Measurements from ENCODE around the gene OR52N5.

The OR52N5 gene

DNA sequence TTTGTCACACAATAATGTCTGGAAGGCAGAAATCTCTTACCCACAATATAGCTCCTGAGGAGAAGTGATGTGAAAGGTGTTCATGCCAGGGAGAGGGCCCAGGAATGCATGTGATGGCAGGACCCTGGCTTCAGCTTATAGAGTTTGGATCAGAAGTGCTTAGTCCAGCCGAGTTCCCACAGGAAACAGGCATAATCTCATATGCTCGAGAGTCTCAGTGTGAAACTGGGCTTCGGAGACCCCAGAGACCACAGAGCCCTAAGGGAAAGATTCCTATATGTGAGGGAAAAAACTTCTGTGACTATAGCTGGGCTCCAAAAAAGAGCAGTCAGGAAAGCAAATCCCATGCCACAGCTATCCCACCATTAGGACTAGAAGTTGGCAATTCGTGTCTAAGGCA, at the start of gene OR52N5:
TSS of gene OR52N5 (minus strand) at position 101 of the 400 bp plus-strand sequence. CDS start 4,721 bp downstream, outside the sequence.
- no peak for DNase-seq

DNA sequence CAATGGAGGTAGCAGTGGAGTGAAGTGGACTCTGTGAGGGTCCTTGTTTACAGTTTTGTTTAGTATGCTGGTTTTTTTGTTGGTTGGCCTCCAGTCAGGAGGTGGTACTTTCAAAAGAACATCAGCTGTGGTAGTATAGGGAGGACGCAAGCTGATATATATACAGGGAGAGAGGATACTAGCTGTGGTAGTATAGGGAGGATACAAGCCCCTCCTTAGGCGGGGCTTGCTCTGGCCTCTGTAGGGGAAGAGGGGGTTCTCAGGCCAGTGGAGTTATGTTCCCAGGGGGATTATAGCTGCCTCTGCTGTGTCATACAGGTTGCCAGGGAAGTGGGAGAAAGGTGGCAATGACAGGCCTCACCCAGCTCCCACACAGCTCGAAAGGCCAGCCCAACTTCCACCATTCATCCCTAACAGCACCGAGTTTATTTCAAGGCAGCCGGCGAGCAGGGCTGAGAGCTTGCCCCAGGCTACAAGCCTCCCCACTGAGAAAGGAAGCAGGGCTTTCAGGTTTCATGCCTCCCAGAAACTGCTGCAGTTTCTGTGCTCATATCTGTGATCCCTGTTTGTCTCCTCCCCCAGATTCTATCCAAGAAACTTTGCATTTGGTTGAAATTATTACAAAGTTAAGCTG, 48.2 kb upstream of the OR52N5 start:
- DNase-seq, result no peak

DNA sequence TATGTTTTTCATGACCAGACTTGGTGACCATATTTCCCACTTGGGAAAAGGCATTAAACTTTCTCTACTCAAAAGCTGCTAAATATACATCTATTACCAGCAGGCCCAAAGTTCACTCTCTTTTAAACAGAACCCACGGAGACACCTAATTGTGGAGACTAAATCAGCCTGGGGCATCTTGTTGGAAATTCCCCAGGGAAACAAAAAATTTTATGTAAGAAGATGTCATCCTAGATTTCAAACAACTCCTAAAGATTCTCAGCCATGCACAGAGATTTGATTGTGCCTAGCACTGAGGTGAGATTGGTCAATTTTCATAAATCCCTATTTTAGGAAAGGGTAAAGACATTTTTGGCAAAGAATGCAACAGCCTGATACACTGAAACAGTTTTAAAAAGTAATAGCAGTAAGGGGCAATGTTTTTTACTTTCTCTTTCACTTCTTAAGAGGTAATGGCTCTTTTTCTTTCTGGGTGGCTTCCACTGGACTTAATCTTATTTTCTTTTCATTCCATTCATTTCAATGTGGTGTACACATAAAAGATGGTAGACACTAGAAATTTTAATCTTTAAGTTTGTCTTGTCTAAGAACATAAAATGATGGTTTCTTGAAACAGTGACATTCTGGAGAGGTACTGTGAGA, 35.2 kb upstream of the OR52N5 start:
- no peak for DNase-seq

DNA sequence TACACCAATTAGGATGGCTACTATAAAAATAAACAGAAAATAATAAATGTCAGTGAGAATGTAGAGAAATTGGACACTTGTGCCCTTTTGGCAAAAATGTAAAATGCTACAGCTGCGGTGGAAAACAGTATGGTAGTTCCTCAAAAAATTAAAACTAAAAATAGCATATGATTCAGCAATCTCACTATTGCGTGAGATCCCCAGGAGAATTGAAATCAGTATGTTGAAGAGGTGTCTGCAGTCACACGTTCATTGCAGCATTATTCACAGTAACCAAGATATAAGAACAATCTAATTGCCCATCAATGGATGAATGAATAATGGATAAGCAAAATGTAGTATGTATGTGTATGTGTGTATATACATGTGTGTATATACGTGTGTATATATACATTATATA, 32.4 kb upstream of the OR52N5 start:
- DNase-seq, result no peak

DNA sequence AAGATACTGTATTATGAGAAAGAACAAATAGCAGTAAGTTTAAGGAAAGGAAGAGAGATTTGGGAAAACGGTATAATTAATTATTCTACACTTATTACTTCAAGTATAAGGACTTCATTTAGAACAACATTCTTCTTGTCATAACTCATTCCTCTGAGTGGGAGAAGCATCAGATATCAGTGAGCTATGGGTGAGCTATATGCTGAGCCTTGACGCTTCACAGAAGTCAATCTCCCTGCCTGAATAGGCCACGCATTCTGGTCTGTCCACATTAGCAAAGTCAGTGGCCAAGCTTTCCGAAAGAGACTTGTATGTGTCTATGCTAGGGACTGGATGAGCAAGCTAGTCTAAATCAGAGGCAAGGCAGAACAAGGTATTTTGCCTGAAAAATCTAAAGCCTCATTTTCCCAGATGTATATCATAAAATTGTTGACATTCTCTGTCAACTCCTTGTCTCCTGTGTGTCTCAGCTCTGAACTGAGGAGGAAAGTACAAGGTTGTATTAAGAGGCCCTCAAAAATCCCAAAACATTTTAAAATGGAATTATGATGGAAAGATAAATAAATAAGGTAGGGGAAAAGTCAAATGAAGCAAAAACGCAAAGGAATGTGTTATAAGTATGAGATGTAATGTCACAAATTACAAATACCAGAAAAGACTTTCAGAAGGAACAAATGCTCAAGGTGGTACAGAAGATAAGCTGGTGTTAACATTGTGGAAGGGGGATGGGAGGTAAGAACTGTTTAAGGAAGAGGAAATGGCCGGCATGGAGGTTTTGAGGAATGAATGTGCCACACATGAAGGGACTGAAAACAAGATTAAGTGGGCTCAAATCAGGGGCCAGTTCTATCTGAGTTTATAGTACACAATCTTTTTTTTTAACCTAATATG, 27.0 kb upstream of the OR52N5 start:
- no peak for DNase-seq

DNA sequence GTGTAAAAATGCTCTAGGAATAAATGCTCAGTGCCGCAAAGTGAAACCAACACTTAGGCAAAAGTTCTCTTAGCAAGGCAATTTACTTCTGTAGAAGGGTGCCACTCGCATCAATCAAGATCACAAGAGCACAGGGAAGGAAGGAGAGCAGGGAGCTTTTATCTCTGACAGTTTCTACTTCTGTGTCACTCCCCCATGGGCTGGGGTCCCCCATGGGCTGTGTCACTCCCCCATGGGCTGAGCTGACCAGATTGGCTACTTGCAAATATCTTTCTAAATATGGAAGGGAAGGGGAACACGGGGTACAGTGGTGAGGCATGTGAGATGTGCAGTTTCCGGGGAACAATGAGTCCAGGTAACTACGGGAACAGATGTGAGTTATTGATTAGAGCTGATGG, 26.0 kb upstream of the OR52N5 start:
- no peak for DNase-seq

DNA sequence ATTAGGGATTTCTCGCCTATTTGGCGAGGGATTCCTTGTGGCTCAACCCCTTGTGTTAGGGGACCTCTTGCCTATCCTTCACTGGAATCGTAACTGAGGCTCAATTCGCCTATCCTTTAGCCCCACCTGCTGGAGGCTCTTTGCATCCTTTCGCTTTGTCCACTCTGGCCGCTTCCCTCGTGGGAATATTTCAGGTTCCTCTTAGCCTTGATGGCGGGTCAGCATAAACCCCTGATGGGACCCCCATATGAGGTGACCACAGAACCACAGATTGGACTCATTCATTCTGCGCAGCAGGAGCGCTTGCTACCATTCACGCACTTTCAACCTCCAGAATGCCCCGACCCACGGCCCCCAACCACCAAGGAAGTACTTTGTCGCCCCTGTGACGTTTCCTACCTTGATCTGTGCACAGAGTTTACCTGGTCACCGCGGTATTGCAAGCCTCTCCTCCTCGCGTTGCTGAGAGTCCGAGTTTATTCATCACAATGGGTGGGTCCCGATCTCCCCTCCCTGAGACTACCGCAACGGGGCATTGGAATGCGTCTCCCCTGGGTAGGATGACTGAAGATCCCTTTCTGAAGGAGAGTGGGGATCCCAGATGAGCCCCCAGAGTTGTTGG, 25.5 kb upstream of the OR52N5 start, which contains the start of gene OR52N2:
TSS of gene OR52N2 (plus strand) at position 425 of the 622 bp plus-strand sequence. CDS start 11,412 bp downstream, outside the sequence.
- peak in 49 of 56 donors; percentile 1 to 81 (median 28) for DNase-seq

DNA sequence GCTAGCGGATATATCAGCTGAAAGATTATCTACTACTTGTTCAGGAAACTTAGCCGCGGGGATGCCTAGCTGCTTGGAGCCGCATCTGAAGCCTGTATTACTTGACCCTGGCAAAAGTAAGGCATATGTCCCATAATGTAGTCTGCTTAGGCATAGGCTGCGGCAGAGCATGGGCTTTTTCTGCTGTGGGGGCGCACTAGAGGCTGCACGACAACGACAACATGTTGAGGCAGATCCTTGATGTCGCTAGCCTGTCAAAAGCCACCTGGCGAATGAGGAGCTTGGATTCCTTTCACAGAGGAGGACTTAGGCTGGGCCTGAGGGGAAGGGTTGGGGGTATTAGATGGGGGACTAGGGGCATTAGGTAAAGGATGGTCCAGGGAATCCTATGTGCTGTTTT, 24.4 kb upstream of the OR52N5 start:
- no peak for DNase-seq

DNA sequence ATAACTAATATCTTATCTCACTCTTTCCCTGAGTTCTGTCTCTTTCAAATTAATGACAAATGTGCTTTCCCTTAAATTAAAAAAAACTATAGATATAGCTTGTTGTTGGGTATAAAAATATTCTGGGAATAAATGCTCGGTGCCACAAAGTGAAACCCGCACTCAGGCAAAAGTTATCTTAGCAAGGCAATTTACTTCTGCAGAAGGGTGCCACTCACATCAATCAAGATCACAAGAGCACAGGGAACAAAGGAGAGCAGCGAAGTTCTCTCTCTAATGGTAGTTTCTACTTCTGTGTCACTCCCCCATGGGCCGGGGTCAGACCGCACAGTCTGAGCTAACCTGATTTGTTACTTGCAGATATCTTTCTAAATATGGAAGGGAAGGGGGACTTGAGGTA, 20.8 kb upstream of the OR52N5 start:
- no peak for DNase-seq

DNA sequence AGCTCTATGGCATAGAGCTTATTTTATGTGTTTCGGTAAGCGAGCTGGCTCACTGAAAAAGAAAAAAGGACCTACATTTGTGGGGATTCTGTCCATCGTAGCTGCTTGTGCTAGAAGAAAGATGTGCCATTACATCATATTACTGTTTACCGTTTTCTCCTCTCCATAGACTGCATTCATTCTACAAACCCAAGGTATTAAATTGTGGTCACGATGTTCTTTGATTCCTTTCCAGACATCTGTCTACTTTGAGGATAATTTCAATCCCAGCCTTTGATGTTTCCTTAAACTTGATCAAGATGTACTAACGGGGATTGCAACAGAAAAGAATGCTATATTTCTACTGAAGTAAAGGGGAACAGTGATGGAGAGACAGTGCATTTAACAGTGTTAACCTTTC, 13.4 kb upstream of the OR52N5 start:
- DNase-seq, result no peak

DNA sequence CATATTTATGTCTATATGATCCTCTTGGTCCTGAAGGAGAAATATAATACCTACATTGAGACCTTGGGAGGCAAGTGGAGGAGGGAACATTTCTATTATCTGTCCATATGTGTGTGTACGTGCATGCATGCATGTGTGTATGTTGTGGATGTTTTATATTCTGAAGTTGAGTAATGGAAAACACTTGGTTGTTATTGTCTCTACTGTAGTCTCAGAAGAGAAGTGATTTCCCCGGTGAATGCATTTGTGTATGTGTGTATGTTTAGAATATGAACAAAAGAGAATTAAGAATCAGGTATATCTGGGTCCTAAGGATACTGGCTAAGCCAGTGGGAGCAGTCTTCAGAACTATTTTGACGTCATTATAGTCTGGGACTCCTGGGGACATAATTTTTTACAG, 8.0 kb upstream of the OR52N5 start, which contains the start of gene OR52N1:
TSS of gene OR52N1 (minus strand) at position 101 of the 400 bp plus-strand sequence. CDS start 2,449 bp downstream, outside the sequence.
- no peak for DNase-seq

DNA sequence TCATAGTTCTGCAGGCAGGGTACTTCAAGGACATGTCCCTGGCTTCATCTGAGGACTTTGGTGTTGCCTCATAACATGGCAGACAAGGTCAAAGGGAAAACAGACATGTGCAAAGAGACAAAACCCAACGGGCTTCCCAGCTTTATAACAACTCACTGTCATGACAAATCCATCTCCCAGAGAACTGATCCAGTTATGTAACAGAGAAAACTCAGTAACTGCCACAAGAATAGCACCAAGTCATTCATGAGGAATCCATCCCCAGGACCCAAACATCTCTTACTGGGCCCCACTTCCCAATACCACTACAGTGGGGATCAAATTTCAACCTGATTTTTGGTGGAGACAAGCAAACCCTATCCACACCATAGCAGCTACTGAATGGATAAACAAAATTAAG, 16.1 kb downstream of the OR52N5 start:
- DNase-seq, result no peak

DNA sequence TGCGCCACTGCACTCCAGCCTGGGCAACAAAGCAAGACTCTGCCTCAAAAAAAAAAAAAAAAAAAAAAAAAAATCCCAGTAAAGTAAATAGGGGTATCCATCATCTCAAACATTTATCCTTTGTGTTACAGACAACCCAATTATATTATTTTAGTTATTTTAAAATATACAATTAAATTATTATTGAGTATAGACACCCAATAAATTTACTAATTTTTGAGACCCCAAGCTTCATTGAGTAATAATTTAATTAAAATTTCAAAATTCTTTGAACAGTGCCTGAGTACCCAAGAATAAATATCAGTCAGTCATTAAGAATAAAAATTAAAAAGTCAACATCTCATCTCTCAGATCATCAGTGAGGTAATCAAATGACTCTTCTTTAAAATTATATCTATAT, 29.2 kb downstream of the OR52N5 start, which contains the start of gene OR52N4:
TSS of gene OR52N4 (plus strand) at position 301 of the 400 bp plus-strand sequence. CDS start 498 bp downstream, outside the sequence.
- no peak for DNase-seq

DNA sequence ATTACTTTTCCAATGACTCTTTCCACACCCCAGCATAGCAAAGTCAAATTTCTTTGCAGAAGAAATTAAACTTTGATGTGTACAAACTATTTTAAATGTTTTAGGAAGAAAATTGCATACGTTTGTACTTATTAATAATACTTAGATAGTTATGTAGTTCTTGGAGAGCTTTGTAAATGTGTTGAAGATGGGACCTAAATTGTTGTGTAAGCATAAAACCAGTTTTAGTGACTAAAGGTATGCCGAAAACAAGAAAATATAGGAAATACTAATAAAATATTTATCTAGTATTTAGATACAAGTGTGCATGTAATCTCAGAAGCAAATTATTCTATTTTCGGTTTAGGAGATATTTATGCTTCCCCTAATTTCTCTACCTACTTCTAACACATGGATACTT, 33.3 kb downstream of the OR52N5 start:
- DNase-seq, result no peak

DNA sequence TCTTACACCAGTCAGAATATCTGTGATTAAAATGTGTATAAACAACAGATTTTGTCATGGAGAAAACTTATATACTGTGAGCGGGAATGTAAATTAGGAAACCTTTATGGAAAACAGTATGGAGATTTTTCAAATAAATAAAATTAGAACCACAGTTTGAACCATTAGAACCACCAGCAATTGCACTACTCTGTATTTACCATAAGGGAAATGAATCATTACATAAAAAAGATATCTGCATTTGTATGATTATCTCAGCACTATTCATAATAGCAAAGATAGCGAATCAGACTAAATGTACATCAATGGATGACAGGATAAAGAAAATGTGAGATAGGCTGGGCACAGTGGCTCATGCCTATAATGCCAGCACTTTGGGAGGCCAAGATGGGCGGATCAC, 36.5 kb downstream of the OR52N5 start:
- no peak for DNase-seq

DNA sequence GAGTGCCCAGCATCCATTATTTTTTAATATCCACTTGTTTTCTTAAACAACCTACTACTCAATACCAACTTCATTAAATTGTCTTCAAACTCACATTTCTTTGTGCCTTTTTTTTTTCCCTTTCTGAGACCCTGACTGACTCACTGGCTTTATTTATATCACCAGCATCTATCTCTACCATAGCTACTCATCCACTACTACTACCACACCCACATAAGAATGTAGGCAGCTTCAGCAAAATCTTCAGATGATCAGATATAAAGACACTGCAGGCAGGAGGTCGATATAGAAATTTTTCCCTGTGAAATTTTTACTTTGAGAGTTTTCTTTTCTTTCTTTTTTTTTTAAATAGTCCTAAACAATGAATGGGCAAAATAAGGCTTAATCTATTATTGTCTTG, 44.7 kb downstream of the OR52N5 start:
- DNase-seq, result no peak

DNA sequence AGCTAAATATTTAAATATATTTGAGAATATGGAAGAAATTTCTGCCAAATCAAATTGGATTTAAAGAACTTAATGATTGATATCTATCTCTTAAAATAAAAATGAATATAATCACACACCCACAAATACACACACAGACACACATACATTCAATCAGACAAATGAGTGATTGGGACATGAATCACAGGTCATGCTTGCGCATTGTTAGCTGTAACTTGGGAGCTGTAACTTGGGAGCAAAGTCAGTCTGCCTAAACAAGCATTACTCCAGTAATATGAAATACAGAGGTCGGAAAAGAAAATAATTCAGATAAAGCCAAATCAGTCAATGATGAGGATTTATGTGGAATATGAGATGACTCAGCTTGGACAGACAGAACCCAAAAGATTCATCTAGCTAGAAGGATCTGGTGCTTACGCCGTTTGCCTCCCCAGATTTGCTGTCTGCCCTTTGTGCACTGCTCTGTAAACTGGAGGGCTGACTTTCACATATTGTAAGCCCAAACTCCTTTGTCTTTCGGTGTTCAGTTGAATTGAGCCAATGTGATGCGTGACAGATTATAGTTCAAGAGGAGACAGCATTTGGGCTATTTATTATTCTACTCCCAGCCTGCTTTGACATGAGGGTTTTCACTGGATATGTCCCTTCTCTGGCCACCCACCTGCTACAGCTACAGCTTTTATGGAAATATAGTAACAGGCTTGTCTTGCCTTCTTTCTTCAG, 45.3 kb downstream of the OR52N5 start:
- no peak for DNase-seq

DNA sequence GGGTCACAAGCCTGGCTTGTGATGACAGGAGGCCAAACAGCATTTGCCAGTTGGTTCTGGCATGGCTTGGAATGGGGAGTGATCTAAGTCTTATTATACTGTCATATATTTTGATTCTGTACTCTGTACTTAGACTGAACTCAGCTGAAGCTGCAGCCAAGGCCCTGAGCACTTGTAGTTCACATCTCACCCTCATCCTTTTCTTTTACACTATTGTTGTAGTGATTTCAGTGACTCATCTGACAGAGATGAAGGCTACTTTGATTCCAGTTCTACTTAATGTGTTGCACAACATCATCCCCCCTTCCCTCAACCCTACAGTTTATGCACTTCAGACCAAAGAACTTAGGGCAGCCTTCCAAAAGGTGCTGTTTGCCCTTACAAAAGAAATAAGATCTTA, 46.1 kb downstream of the OR52N5 start:
- no peak for DNase-seq

DNA sequence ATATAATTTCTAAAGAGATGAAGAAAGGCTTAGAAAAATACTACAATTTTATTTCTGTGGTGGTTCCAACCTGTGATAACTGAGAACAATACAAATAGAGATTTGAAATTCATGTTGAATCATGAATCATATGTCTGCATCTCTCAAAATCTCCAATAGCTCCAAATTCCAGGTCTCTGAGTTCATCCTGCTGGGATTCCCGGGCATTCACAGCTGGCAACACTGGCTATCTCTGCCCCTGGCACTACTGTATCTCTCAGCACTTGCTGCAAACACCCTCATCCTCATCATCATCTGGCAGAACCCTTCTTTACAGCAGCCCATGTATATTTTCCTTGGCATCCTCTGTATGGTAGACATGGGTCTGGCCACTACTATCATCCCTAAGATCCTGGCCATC, 46.8 kb downstream of the OR52N5 start, which contains the start of gene OR56B1:
TSS of gene OR56B1 (plus strand) at position 53 of the 400 bp plus-strand sequence. CDS start at position 122, 69 bp downstream.
- DNase-seq, result no peak

DNA sequence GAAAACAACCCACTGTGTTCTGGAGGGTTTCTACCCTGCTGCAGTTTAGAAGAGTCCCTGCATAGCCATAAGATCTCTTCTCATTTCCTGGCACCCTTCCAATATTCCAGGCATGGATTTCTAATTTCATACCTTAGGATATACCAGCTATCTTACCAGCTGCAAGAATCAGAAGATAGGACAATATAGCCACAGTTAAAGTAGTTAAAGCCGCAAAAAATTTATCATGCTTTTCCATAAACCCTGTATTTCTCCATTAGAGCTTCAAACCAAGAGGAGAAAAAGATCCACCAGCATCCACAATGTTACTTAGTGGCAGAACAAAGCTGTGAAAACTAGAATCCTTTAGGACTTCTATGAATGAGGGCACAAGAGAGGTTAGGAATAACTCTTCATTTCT, 55.5 kb downstream of the OR52N5 start:
- no peak for DNase-seq

DNA sequence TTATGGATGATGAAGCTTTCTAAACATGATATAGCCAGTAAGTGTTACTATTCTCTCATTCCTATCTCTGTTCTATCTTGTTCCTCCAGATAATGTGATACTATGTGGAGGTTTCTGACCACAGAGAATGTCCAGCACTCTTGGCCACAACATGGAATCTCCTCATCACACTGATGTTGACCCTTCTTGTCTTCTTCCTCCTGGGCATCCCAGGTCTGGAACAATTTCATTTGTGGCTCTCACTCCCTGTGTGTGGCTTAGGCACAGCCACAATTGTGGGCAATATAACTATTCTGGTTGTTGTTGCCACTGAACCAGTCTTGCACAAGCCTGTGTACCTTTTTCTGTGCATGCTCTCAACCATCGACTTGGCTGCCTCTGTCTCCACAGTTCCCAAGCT, 56.8 kb downstream of the OR52N5 start:
- DNase-seq, result no peak
